ENCODE results near the gene KCNAB2.

GRCh38 chr1:6068932-6069331, 23.2 kb downstream of the KCNAB2 start:
- TF ChIP-seq CTCF (IDR thresholded peaks at IDR 0.05) (no peak), POLR2A (IDR thresholded peaks at IDR 0.05) (no peak)

Measured in breast epithelium (tissue), 3 donors.